Measurements from ENCODE around the gene TINAGL1.

The TINAGL1 gene

DNA sequence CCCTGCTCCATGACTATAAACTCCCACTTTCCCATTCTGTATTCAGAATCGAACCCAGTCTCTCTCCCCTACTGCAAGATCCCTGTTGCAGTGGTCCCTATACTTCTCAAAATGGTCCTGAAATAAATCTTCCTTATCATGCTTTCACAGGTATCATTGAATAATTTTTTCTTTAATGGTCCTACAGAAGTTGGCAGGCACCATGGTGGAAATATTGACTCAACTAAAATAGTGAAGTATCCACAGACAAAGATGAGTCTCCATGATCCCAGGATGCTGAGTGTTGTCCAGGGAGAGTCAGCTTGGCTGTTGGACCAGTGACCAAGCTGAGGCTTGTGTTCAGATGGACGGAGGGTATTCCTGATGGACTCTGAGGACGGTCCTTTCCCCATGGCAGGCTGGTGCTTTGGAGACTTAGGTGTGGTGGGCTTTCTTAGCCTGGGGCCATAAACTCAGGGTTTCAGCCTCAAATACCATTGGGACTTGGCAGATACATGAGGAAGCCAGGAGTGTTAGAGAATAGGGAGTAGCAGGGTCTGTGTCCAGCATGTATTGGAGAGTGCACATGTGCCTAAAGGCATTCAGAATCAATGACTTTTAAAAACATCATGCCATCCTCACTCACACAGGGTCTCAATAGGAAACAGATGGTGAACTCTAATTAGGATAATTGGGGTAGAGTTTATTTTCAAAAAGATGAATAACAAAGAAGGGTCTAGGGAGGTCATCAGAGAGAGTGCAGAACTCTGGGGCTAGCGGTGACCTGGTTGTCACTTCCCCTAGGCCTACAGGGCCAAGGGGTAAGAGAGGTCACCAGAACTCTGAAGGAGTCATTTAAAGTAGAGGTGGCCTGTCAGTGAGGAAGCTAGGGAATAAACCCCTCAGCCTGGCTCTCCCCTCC is 19.8 kb downstream of the TINAGL1 start:
- Histone ChIP-seq H3K27ac (ENCODE audit: low read length) (peak overlapping the region; percentile 38; the same call in 1 of the 2 replicates), H2AFZ (ENCODE audit: low read depth, low read length) (peak overlapping the region; percentile 73), H4K20me1 (ENCODE audit: insufficient read depth, low read length) (no peaks in the 10 kb centered on the region), H3K9ac (ENCODE audit: low read length) (peak overlapping the region; percentile 19; the same call in 1 of the 2 replicates), H3K4me1 (ENCODE audit: low read length) (peaks cover 21% of the 10 kb centered on the region), H3K36me3 (replicated peaks; ENCODE audit: low read depth, low read length) (no peaks in the 10 kb centered on the region), H3K4me2 (ENCODE audit: low read length) (peak overlapping the region; percentile 88), H3K4me3 (ENCODE audit: low read length) (peak overlapping the region; percentile 52), H3K27me3 (ENCODE audit: low read depth, low read length) (no peaks in the 10 kb centered on the region), H3K9me3 (ENCODE audit: insufficient read depth, low read length) (no peaks in the 10 kb centered on the region), H3K79me2 (ENCODE audit: low read length) (no peaks in the 10 kb centered on the region)
- no peak for TF ChIP-seq EZH2phosphoT487 (IDR thresholded peaks at IDR 0.05; ENCODE audit: low read depth)
- TF ChIP-seq, protein P1, sequence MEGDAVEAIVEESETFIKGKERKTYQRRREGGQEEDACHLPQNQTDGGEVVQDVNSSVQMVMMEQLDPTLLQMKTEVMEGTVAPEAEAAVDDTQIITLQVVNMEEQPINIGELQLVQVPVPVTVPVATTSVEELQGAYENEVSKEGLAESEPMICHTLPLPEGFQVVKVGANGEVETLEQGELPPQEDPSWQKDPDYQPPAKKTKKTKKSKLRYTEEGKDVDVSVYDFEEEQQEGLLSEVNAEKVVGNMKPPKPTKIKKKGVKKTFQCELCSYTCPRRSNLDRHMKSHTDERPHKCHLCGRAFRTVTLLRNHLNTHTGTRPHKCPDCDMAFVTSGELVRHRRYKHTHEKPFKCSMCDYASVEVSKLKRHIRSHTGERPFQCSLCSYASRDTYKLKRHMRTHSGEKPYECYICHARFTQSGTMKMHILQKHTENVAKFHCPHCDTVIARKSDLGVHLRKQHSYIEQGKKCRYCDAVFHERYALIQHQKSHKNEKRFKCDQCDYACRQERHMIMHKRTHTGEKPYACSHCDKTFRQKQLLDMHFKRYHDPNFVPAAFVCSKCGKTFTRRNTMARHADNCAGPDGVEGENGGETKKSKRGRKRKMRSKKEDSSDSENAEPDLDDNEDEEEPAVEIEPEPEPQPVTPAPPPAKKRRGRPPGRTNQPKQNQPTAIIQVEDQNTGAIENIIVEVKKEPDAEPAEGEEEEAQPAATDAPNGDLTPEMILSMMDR (IDR thresholded peaks at IDR 0.05; ENCODE audit: low read depth, low read length) = no peak

DNA sequence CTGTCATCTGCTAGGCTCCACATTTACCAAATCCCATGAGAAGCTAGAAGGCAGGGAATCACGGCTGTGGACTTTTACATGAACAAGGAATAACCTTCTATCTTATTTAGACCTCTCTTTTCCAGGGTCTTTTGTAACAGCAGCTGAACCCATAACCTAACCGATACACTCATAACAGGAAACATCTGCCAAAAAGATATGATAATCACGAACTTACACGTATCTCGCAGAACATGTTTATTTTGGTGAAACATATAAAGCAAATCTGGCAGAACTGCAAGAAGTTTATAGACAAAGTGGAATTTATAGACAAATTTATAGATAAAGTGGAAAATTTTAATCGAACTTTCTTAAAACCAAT is 20.4 kb downstream of the TINAGL1 start:
- Histone ChIP-seq H3K4me3 (ENCODE audit: low read length) (peak overlapping the region; percentile 52), H3K36me3 (replicated peaks; ENCODE audit: low read depth, low read length) (no peaks in the 10 kb centered on the region), H3K79me2 (ENCODE audit: low read length) (no peaks in the 10 kb centered on the region), H2AFZ (ENCODE audit: low read depth, low read length) (peak overlapping the region; percentile 73), H4K20me1 (ENCODE audit: insufficient read depth, low read length) (no peaks in the 10 kb centered on the region), H3K4me2 (ENCODE audit: low read length) (peak overlapping the region; percentile 88), H3K27me3 (ENCODE audit: low read depth, low read length) (no peaks in the 10 kb centered on the region), H3K27ac (ENCODE audit: low read length) (peak overlapping the region; percentile 38; the same call in 1 of the 2 replicates), H3K9ac (ENCODE audit: low read length) (peak overlapping the region; percentile 19; the same call in 1 of the 2 replicates), H3K9me3 (ENCODE audit: insufficient read depth, low read length) (no peaks in the 10 kb centered on the region), H3K4me1 (ENCODE audit: low read length) (peaks cover 21% of the 10 kb centered on the region)
- TF ChIP-seq EZH2phosphoT487 (IDR thresholded peaks at IDR 0.05; ENCODE audit: low read depth) = no peak
- TF ChIP-seq, protein P1 (IDR thresholded peaks at IDR 0.05; ENCODE audit: low read depth, low read length) = no peak

DNA sequence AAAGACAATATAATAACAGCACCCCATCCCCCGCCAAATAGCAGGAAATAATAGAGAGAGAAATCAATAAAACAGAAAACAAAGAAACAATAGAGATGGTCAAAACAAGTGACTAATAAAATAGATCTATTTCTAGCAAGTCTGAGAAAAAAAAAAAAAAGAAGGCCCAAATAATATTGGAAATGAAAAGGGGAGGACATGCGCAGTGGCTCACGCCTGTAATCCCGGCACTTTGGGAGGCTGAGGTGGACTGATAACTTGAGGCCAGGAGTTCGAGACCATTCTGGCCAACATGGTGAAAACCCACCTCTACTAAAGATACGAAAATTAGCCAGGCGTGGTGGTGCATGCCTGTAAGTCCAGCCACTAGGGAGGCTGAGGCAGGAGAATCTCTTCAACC is 22.7 kb downstream of the TINAGL1 start:
- no peaks in the 10 kb centered on the region for H4K20me1 ChIP-seq (ENCODE audit: insufficient read depth, low read length)
- no peak overlapping the region for H3K9ac ChIP-seq (ENCODE audit: low read length)
- no peaks in the 10 kb centered on the region for H3K27me3 ChIP-seq (ENCODE audit: low read depth, low read length)
- no peaks in the 10 kb centered on the region for H3K36me3 ChIP-seq (replicated peaks; ENCODE audit: low read depth, low read length)
- no peaks in the 10 kb centered on the region for H3K79me2 ChIP-seq (ENCODE audit: low read length)
- H3K4me3 ChIP-seq (ENCODE audit: low read length) = no peak overlapping the region
- H3K4me2 ChIP-seq (ENCODE audit: low read length) = no peak overlapping the region
- no peak overlapping the region for H2AFZ ChIP-seq (ENCODE audit: low read depth, low read length)
- H3K9me3 ChIP-seq (ENCODE audit: insufficient read depth, low read length) = no peaks in the 10 kb centered on the region
- TF ChIP-seq, protein P1 (IDR thresholded peaks at IDR 0.05; ENCODE audit: low read depth, low read length) = no peak
- TF ChIP-seq EZH2phosphoT487 (IDR thresholded peaks at IDR 0.05; ENCODE audit: low read depth) = no peak
- no peak overlapping the region for H3K27ac ChIP-seq (ENCODE audit: low read length)
- peaks cover 18% of the 10 kb centered on the region for H3K4me1 ChIP-seq (ENCODE audit: low read length)

DNA sequence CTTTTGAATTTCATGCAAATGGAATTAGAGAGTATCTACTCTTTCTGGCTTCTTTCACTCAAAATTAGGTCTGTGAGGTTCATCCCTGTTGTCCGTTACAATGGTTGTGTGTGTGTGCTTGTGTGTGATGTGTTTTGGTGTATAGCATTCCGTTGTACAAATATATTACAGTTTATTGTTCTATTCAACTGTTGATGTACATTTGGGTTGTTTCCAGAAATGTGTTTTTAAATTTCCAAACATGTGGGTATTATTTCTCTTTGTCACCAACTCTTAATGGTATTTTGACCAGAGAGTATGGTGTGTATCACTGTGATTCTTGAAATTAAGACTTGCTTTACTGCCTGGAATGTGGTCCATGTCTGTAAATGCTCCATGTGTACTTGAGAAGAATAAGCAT is 24.3 kb downstream of the TINAGL1 start:
- Histone ChIP-seq H3K4me2 (ENCODE audit: low read length) (no peak overlapping the region), H3K4me1 (ENCODE audit: low read length) (peaks cover 23% of the 10 kb centered on the region), H3K27me3 (ENCODE audit: low read depth, low read length) (no peaks in the 10 kb centered on the region), H3K79me2 (ENCODE audit: low read length) (no peaks in the 10 kb centered on the region), H3K9me3 (ENCODE audit: insufficient read depth, low read length) (peaks cover 6% of the 10 kb centered on the region; the same call in 1 of the 2 replicates), H2AFZ (ENCODE audit: low read depth, low read length) (no peak overlapping the region), H3K27ac (ENCODE audit: low read length) (no peak overlapping the region), H4K20me1 (ENCODE audit: insufficient read depth, low read length) (no peaks in the 10 kb centered on the region), H3K9ac (ENCODE audit: low read length) (no peak overlapping the region), H3K4me3 (ENCODE audit: low read length) (no peak overlapping the region), H3K36me3 (replicated peaks; ENCODE audit: low read depth, low read length) (peaks cover 5% of the 10 kb centered on the region)
- TF ChIP-seq, protein P1 (IDR thresholded peaks at IDR 0.05; ENCODE audit: low read depth, low read length) = no peak
- TF ChIP-seq EZH2phosphoT487 (IDR thresholded peaks at IDR 0.05; ENCODE audit: low read depth) = no peak
